ENCODE results near the gene SHISA9. TPM values are rescaled to one million over a fixed set of nuclear protein-coding genes. Genes with fewer than 3 reads are reported as not detected.

SHISA9 gene
- total RNA-seq, 1 donor from 2014 or later, result 2.5 TPM

- H3K27ac ChIP-seq, result no peak overlapping the region
Measured at GRCh38 chr16:13157082-13157481, 255.7 kb downstream of the SHISA9 start.

GRCh38 chr16:13158427-13158826, 257.0 kb downstream of the SHISA9 start:
- no peak for TF ChIP-seq EZH2phosphoT487 (IDR thresholded peaks at IDR 0.05)
- no peak for TF ChIP-seq CTCF (IDR thresholded peaks at IDR 0.05)
- TF ChIP-seq EZH2 (IDR thresholded peaks at IDR 0.05), result no peak
- H3K79me2 ChIP-seq (ENCODE audit: low read depth), result no peaks in the 10 kb centered on the region
- H2AFZ ChIP-seq (replicated peaks), result no peak overlapping the region
- Mint-ChIP-seq H3K4me1 (peaks cover 37% of the 10 kb centered on the region), H3K36me3 (no peaks in the 10 kb centered on the region), H3K4me3 (no peak overlapping the region), H3K9me3 (no peaks in the 10 kb centered on the region), H3K27me3 (ENCODE audit: insufficient read depth, low read depth) (no peaks in the 10 kb centered on the region), H3K27ac (no peak overlapping the region)
- H3K36me3 ChIP-seq, result no peaks in the 10 kb centered on the region
- no peak overlapping the region for H3K9ac ChIP-seq
- no peak overlapping the region for H3K4me3 ChIP-seq
- DNase-seq (ENCODE audit: low spot score), result no peak
- peaks cover 6% of the 10 kb centered on the region for H3K4me1 ChIP-seq
- H4K20me1 ChIP-seq (ENCODE audit: low read depth), result no peaks in the 10 kb centered on the region
- no peaks in the 10 kb centered on the region for H3F3A ChIP-seq (ENCODE audit: low read depth)
- H3K27me3 ChIP-seq, result no peaks in the 10 kb centered on the region
- H3K27ac ChIP-seq, result no peak overlapping the region
- no peaks in the 10 kb centered on the region for H3K9me3 ChIP-seq (ENCODE audit: low read depth)
- no peak overlapping the region for H3K4me2 ChIP-seq

More at GRCh38 chr16:13157082-13157481, 255.7 kb downstream of the SHISA9 start:
- no peaks in the 10 kb centered on the region for H3K27me3 Mint-ChIP-seq (ENCODE audit: insufficient read depth, low read depth)
- no peak overlapping the region for H3K4me3 Mint-ChIP-seq
- no peaks in the 10 kb centered on the region for H3F3A ChIP-seq (ENCODE audit: low read depth)
- H2AFZ ChIP-seq (replicated peaks), result no peak overlapping the region
- no peaks in the 10 kb centered on the region for H4K20me1 ChIP-seq (ENCODE audit: low read depth)
- H3K36me3 Mint-ChIP-seq, result no peaks in the 10 kb centered on the region
- H3K9me3 Mint-ChIP-seq, result no peaks in the 10 kb centered on the region
- TF ChIP-seq EZH2phosphoT487 (IDR thresholded peaks at IDR 0.05) (no peak), EZH2 (IDR thresholded peaks at IDR 0.05) (no peak), CTCF (IDR thresholded peaks at IDR 0.05) (no peak)
- H3K4me2 ChIP-seq, result no peak overlapping the region
- no peaks in the 10 kb centered on the region for H3K79me2 ChIP-seq (ENCODE audit: low read depth)
- no peak overlapping the region for H3K9ac ChIP-seq
- peak overlapping the region; percentile 6 for H3K27ac Mint-ChIP-seq
- no peak for DNase-seq (ENCODE audit: low spot score)
- H3K4me1 Mint-ChIP-seq, result peaks cover 37% of the 10 kb centered on the region
- no peaks in the 10 kb centered on the region for H3K27me3 ChIP-seq
- peaks cover 6% of the 10 kb centered on the region for H3K4me1 ChIP-seq
- no peak overlapping the region for H3K4me3 ChIP-seq
- H3K36me3 ChIP-seq, result no peaks in the 10 kb centered on the region
- H3K9me3 ChIP-seq (ENCODE audit: low read depth), result no peaks in the 10 kb centered on the region

GRCh38 chr16:13165024-13165423, 263.6 kb downstream of the SHISA9 start:
- peaks cover 19% of the 10 kb centered on the region for H3K9me3 Mint-ChIP-seq
- H3K4me1 Mint-ChIP-seq, result peaks cover 34% of the 10 kb centered on the region
- no peaks in the 10 kb centered on the region for H3K79me2 ChIP-seq (ENCODE audit: low read depth)
- H3K27ac Mint-ChIP-seq, result no peak overlapping the region
- H3K9me3 ChIP-seq (ENCODE audit: low read depth), result no peaks in the 10 kb centered on the region
- peaks cover 5% of the 10 kb centered on the region for H3K27me3 Mint-ChIP-seq (ENCODE audit: insufficient read depth, low read depth)
- no peak overlapping the region for H3K9ac ChIP-seq
- H3K4me1 ChIP-seq, result no peaks in the 10 kb centered on the region
- H3K4me2 ChIP-seq, result no peak overlapping the region
- no peak overlapping the region for H3K4me3 ChIP-seq
- H2AFZ ChIP-seq (replicated peaks), result no peak overlapping the region
- H4K20me1 ChIP-seq (ENCODE audit: low read depth), result no peaks in the 10 kb centered on the region
- H3K4me3 Mint-ChIP-seq, result no peak overlapping the region
- no peaks in the 10 kb centered on the region for H3F3A ChIP-seq (ENCODE audit: low read depth)
- no peaks in the 10 kb centered on the region for H3K27me3 ChIP-seq
- H3K36me3 ChIP-seq, result no peaks in the 10 kb centered on the region
- no peak for DNase-seq (ENCODE audit: low spot score)
- peaks cover 2% of the 10 kb centered on the region for H3K36me3 Mint-ChIP-seq
- TF ChIP-seq EZH2 (IDR thresholded peaks at IDR 0.05) (no peak), EZH2phosphoT487 (IDR thresholded peaks at IDR 0.05) (no peak), CTCF (IDR thresholded peaks at IDR 0.05) (no peak)
- no peak overlapping the region for H3K27ac ChIP-seq

Measured in neural progenitor cell (in vitro differentiated cells).